HTERT RPE-1 (cell line): Measurements from ENCODE around the gene COL23A1.

ENCODE experiments used
- in situ Hi-C: fragments of 300-500 bp; cut with MboI; formaldehyde crosslinking; loops from 4 replicates; pipeline ENCODE4 v1.14.3; 2020; ENCODE audit warnings: low sequenced_read_pairs

COL23A1 gene

DNA sequence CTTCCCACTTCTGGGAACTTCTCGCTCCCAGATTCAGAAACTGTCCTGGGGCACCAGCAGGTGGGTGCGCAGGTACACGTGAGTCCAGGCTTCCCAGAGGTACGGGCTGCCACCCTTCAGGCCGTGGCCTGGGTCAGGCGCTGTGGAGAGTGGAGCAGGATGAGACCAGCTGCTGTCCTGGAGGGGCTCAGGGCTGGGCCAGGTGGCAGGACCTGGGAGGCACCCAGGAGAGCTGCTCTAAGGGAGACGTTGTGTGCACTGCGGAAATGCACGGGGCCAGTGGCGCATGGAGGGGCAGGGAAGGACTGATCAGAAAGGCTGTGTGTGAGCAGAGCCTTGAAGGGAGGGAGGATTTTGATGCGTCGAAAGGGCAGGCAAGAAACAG lies 222.5 kb downstream of the COL23A1 start:
- in situ Hi-C loops = no loop called here

DNA sequence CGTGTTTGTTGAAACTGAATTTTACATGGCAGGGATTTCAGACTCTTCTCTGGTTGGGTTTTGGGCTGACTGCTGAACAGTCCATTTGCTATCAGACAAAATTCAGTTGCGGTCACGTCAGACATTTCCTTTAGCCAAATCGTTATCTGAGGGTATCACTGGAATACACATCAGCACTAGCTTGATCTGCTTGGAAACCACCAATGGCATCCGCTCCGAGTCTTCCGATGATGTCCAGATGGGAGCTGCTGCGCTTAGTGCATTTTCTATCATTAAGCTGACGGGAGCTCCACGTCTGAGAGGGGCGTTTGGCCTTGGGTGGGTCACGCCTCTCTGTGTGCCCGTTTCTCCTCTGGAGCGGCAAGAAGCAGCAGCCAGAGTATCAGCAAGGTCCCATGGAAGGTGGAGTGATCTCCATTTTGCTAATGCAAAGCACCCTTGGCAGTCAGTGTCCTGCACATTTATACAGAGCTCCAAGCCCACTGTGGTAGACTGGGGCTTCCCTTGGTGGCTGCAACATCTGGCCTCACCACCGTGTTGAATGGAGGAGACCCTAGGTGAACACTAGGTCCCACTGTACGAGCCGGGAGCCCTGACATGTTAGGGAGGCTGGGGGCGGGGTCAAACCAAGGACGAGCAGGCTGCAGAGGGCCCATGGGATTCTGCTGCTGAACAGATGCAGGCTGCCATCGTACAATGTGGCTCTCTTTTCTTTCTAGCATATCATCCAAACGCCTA lies 223.0 kb downstream of the COL23A1 start:
- in situ Hi-C loops = no loop called here

DNA sequence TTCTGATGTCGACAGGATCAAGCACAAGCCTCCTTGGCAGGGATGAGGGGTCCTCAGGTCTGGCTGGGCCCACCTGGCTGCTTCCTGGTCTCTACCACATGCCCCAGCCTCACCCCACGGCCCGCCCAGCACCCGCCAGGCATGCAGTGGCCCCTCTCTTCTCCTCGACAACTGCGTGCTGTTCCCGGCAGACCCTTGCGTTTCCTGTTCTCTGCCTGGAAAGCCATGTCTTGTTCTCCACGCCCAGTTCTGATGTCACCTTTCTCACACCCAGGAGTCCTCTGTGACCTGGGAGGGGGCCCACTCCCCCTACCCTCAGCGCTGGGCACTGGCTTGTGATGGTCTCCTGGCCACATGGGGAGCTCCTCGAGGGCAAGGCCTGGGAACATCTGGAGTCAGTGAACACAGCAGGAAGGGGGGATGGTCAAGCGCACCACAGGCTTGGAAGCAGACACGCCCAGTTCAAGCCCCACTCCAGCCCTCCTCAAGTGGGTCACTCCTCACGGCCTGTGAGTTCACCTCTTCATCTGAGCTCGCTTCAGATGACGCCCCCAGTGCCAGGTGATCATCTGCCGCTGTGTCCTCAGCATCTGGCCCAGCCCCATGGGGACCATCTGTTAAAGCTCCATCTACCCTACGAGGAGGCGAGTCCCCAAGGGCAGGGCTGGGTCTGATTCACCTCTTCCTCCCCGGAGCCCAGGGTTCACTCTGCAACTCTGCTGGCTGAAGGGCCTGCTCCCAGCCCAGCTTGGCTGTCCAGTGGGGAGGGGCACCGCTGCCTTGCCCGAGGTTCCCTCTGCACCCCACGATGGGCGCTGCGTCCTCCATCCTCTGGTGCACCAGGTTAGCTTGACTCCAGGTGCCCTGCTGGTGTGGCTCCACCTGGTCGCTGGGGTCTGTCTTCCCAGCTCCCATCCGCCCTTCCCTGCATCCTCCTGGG lies 224.4 kb downstream of the COL23A1 start:
- in situ Hi-C loops = no loop called here

DNA sequence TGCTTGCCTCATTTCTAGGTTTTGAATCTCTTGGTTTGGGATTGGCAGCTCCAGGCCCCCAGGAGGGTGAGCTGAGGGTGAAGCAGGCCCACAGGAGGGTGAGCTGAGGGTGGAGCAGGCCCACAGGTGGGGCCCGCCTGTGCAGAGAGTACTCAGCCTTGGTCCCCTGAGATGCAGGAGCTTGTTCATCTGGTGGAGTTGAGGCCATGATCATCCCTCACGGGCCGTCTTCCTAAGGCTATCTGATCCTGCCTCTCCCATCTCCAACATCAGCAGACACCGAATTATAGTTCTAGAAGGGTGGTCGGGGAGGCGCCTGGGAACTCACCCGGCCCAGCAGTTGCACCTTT lies 225.9 kb downstream of the COL23A1 start:
- in situ Hi-C loops = no loop called here

DNA sequence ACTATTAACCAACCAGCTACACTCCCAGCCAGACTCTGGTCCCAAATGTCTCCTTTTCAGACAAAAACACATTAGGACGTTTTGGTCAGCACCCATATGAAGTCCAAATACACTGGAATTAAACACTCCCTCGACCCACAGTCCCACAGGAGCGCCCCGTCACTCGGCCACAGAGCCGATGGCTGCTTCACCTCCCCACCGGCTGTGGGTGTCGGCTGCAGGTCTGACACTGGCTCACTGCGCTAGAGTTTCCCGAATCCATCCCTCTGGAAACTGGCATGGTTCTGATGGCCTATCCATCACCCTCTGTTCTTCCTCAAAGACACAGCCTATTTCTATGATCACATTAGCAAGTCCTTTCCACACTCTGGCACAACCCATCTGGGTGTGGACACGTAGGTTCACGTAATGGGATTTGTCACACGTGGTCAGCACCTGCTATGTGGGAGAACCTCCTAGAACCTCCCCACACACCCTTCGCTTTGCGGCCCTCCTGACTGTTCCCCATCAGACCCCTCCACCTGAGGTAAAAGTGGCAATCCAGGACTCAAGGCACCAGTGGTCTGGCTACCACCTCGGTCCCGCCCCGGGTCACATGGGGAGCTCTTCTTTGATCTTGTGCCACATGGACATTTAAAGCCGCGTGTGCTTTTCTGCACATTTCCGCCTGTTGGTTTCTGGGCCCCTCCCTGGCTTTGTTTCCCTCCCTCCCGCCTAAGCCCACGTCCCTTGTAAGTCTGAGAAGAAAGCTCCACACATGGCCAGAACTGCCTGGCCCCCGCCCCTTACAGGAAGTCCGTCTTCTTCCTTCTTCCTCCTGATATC lies 226.5 kb downstream of the COL23A1 start:
- in situ Hi-C loops = no loop called here

DNA sequence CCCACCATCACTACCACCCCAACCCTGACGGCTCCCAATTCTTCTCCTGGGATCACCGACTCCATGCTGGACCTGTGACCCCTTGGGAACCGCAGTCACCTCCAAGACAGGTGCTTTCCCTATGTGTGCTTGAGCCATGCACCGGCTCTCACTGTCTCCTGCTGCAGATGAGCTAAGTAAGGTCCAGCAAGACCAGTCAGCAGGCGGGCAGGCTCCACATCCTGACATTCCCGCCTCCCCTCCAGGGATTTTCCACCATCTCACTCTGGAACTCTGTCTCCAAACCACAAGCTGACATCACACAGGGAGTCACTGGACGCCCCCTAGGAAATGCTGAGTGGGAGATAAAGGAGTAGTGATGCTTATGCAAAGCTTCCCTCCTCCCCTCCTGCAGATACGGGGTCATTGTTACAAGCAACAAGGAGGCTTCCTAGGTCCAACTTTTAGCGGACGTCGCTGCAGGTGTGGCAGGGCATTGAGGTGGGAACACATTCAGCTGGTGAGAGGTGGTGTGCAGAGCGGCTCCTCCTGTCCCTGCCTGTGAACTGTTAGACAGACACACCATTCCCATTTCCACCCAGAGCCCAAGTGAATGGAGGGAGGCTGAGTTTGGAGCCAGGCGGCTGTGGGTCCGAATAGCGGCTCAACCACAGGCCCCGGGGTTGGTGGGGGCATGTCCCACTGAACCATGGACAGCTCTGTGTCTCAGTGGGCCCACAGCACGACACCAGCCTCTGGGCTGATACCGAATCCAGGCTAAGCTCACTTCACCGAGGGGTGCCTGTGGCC lies 228.3 kb downstream of the COL23A1 start:
- in situ Hi-C loops = no loop called here

DNA sequence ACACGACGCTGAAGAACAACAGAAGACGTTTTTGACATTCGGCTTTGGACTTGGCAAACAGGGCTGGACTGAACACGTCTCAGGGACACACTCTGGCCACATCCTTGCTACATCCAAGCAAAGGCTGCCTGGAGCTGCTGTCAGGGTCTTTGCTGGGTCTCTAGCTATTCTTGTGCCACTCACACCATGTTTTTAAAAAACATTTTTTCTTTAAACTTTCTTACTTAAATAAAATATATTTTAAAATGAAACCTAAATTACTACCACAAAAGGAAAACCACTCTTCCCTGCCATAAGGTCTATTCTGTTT lies 229.3 kb downstream of the COL23A1 start:
- in situ Hi-C loops = no loop called here

DNA sequence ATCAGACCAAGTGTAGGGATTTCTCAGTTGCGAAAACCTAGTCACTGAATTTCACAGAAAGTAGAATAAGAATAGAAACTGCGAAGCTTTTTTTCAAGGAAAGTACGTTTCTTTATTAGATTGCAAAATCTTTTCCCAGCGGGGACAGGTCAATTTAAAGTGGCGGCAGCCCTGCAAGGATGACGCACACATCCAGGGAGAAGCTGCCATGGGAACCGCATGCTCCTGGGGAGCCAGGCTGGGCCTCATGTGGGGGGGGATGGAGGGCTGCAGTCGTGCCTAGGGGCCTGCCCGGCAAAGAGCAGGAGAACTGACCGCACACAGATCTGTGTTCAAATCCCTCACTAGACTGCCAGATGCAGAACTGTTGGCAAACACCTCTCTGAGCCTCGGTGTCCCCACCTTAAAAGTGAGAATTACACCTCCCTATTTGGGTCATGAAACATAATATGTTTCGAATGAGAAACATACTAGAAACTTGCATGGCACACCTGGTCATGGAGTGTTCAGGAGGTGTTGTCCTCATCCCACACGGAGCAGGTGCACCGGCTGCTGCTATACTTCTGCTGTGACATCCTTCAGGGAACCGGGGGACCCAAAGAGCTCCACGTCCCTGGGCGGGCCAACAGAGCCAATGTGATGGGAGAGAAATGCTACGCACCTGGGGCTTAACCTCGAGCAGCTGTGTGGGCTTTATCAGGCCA lies 229.8 kb downstream of the COL23A1 start:
- in situ Hi-C loops = no loop called here

DNA sequence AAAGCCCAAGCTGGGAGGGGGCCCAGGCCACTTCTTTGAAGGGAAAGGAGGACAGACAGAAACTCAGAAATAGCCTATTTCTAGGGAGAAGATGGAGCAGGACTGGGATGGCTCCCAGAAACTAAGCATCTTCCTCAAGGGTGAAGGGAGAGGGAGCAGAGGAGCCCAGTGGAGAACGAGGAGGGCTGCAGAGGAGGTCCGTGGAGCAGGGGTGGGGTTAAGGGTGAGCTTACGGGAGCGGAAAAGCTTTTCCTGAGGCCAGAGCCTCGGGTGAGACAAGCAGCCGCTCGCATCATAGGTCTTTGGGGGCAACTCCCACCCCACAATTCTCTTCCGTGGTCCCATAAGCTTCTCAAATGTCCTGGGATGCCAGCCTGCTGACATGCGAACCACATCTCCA lies 230.5 kb downstream of the COL23A1 start:
- in situ Hi-C loops = no loop called here

DNA sequence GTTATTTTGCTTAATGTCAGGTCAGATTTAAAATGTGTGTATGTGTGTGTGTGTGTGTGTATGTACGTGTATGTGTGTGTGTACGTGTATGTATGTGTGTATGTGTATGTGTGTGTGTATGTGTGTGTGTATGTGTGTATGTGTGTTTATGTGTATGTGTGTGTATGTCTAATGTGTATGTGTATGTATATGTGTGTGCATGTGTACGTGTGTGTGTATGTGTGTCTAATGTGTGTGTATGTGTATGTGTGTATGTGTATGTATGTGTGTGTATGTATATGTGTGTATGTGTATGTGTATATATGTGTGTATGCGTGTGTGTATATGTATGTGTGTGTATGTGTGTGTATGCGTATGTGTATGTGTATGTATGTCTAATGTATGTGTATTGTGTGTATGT lies 232.5 kb downstream of the COL23A1 start:
- in situ Hi-C loops = no loop called here

DNA sequence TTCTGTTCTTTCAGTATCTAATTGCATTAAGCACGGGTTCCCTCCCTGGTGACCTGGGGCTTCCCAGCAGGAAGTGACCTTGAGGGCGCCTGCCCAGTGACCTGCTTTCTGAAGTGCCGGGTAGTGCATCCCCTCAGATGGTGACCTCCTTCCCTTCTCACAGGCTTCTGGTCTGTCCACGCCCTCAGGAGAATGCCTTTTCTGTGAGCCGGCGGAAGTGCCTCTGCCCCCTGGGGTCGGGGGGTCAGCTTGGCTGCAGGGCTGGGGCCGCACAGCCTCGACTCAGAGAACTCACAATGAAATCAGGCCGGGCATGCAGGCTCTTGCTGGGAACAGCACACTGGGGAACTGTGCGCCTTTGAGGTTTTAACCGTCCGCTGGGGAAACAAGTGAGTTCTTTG lies 233.1 kb downstream of the COL23A1 start:
- in situ Hi-C loops = no loop called here

DNA sequence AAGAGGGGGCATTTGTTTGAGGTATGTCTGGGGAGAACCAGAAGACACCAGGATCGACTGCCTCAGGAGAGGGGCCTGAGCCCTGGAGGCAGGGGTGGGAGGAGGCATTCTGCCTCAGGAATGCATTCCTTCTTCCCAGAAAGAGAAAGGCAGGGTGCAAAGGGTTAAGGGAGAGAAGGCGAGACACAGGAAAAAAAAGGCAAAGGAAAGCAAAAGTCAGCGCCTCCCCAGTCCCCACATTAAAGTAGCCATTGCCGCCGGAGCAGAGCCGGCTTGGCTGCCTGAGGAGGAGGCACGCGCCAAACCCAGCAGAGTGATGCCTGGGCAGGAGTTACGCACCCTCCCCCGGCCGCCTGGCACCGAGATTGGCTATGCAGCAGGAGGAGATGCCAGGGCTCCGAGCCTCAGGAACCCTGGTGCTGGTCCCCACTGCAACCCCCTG lies 233.7 kb downstream of the COL23A1 start:
- in situ Hi-C loops = no loop called here

DNA sequence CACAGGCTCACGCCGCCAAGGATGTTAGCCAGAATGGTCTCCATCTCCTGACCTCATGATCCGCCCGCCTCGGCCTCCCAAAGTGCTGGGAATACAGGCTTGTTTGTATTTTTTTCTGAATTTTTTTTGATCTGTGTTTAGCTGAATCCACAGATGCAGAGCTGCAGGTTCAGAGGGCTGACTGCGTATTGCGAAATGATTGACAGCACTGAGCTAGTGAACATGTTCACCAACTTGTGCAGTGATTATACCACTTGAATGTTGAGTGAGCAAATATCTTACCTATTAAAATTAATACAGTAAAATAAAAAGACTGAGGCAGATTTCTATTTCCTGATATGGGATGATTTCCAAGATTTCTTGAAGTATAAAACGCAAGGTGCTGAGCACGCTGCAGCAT lies 234.5 kb downstream of the COL23A1 start:
- in situ Hi-C loops = no loop called here

DNA sequence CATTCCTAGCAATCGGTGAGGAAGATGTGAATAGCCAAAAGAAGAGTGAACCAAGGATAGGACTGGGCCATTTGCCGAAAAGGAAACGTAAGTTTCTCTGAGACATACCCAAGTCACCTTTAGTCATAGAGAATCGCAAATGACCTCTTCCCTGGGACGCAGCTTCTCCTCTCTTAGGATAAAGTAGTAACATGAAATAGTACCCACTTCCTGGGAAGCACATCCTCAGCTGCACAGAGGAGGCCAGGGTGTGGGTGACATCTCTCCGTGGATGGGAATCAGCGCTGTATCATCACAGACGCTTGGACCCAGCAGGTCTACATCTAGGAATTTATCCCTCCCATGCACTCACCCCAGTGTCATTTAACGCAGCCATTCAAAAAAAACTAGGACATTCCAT lies 236.7 kb downstream of the COL23A1 start:
- in situ Hi-C loops = no loop called here

DNA sequence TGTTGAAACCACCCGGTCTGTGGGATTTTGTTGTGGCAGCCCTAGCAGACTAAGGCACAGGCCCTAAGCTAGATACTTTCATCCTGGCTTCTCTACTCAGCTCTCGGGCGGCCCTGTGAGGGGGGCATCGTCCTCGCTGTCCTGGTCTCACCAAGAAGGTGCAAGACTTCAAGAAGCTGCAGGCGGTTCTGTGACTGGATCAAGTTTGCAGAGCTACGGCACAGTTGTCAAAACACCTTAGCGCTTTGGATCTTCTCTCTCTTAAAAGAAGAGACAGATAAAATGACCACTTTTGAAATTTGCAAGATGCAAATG lies 238.2 kb downstream of the COL23A1 start:
- in situ Hi-C loops = no loop called here

DNA sequence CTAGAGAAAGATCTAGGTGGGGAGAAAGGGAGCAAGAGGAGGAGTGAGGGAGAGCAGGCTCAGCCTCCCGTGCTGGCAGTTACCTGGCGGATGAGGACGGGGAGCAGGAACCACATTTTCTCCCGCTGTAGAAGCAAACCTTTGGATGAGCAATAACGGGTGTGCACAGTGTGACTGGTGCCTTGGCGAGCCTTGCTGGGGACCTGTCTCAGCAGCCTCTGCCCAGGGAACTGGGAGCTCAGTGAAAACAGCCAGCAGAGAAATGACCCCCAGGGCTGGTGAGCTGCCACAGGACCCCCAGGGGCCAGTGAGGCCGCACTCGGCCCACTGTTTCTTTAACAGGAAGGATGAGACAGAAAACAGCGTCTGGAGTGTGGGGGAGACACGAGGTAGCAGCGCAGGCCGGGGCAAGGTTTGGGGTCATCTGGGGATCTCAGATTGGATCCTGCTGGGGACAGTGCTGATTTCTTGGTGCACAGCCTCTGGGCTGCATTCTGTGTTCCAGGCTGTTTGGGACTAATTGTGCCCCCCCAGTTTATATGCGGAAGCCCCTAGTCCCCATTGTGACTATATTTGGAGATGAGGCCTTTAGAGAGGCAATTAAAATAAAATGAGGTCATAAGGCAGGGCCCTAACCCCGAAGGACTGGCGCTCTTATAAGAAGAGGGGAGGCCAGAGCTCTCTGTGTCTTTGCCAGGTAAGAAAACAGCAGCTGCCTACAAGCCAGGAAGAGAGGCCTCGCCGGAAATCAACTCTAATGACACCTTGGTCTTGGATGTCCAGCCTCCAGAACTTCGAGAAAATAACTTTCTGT lies 238.8 kb downstream of the COL23A1 start:
- in situ Hi-C loops = no loop called here

DNA sequence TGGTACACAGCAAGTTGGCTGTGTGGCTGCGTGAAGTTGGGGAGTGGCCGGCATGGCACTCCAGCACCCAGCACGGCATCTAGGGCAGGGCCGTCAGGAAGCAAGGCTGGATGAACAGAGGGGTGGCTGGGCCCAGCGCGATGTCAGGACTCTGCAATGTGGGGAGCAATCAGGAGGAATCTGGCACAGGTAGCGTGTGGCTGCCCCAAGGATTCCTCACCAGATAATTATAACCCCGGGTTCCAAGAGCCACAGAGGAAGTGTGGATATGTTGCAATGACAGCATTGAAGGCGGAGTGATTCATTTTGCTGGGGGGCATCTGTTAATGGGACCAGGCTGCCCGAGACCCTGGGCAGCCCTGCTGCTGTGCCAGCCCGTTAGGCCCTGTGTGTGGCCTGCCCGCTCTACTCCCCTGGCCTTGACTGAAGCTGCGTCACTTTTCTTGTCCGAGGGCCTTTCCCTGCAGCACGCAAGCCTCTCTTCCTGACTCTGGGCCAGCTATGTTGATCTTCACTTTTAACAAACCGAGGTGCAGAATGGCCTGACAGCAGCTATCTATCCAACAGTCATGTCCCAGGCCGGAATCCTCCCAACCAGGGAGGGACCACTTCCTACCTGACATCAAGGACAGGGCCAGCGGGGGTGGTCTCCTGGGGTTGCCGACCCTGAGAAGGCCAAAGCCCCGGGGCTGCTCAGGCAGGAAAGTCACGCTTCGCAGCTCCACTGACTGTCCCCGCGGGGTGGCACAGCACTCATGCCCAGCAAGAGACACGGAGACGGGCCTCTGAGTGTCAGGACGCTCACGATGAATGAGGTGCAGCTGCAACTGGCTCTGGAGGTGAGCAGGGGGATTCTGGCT lies 239.6 kb downstream of the COL23A1 start:
- in situ Hi-C loops = no loop called here

DNA sequence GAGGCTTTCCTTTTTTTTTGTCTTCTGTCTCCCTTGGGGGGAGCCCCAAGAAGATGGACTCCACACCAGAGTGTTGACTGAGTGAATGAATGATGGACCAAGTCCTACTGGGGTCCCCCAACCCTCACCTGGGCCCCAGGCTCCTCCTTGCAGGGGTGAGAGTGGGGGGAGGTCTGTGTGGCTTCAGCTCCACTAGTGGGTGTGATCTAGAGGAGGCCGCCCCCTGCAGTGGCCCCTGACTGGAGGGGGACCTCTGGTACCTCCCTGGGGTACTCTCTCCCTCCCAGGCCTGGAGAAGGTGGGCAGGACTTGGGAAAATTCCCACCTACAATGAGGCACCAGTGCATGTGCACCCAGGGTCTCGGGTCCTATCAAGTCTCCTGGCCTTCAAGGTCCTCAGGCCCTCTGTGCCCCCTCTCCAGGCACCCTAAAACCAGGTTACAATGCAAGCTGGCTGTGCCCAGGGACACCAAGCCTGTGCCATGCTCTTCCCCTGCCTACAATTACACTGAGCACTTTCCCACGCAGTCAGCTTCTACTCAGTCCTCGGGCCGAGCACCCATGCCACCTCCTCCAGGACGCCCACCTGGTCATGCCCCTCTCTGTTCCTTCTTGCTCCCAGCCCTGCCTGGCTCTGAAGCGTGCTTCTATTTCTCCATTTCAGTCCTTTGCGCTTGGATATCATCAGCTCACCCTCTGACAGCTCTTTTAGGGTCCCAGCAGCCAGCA lies 240.4 kb downstream of the COL23A1 start:
- in situ Hi-C loops = no loop called here
